ENCODE results near the gene RGS6.

- TF ChIP-seq EZH2 (IDR thresholded peaks at IDR 0.05; ENCODE audit: low read length, missing control alignments) (no peak), CTCF (conservative IDR thresholded peaks at IDR 0.05 in 1 of 2, IDR thresholded peaks at IDR 0.05 in 1 of 2; ENCODE audit: low read depth in 1 of 2, low read length in 2 of 2) (no peak)
These were observed 328.8 kb downstream of the RGS6 start for GRCh38 chr14:72261068-72261467.

Measured in fibroblast of lung (primary cell).